Esophagus muscularis mucosa (tissue), 4 donors: ENCODE data around the gene ANKIB1. TPM values are rescaled to one million over a fixed set of nuclear protein-coding genes. Genes with fewer than 3 reads are reported as not detected.

Source experiments
- DNase-seq: peaks from one replicate; pipeline ENCODE4 v3.0.0-alpha.2; 2017; ENCODE audit errors: extremely low spot score
- H3K27ac ChIP-seq, 4 donors: fragments of 200-600 bp; sonication (generic); replicated peaks in 1 of 4; 1 replicate in 3 of 4; 2 replicates in 1 of 4; pipeline ENCODE4 v1.5.1; 2016 to 2019; ENCODE audit warnings: mild to moderate bottlenecking in 1 of 4
- H3K27me3 ChIP-seq, 4 donors: fragments of 200-600 bp; sonication (generic); one replicate each; pipeline versions ENCODE4 v1.5.1 to v1.6.0; 2016 to 2019
- H3K36me3 ChIP-seq, 4 donors: fragments of 200-600 bp; sonication (generic); one replicate each; pipeline ENCODE4 v1.5.1; 2016 to 2019
- H3K4me1 ChIP-seq, 4 donors: fragments of 200-600 bp; sonication (generic); one replicate each; pipeline ENCODE4 v1.5.1; 2016 to 2019
- H3K4me3 ChIP-seq, 4 donors: fragments of 200-600 bp; sonication (generic); 1 replicate in 2 of 4; 2 replicates in 2 of 4; pipeline ENCODE4 v1.5.1; 2016 to 2019; ENCODE audit warnings: mild to moderate bottlenecking in 4 of 4, moderate library complexity in 1 of 4
- H3K9me3 ChIP-seq, 4 donors: fragments of 200-600 bp; sonication (generic); 1 replicate in 3 of 4; 2 replicates in 1 of 4; pipeline ENCODE4 v1.5.1; 2016 to 2019
- EP300 ChIP-seq: sonication (generic); formaldehyde crosslinking; IDR thresholded peaks from one replicate; pipeline ENCODE4 v1.6.1; 2017; ENCODE audit warnings: antibody characterized with exemption
- POLR2A ChIP-seq: fragments of 450-650 bp; IDR thresholded peaks from one replicate; pipeline ENCODE4 v1.6.1; 2017; ENCODE audit warnings: antibody characterized with exemption, moderate library complexity, mild to moderate bottlenecking, low read depth
- POLR2AphosphoS5 ChIP-seq, 2 donors: sonication (generic); formaldehyde crosslinking; IDR thresholded peaks; one replicate each; pipeline ENCODE4 v1.6.1; 2017; ENCODE audit warnings: antibody characterized with exemption in 2 of 2
- WGBS: methylation state at CpG from one replicate; pipeline ENCODE4 v1.1.5; 2018; 5-methylcytosine and 5-hydroxymethylcytosine counted together
- intact Hi-C: fragments of 100-400 bp; cut with DNase I; formaldehyde crosslinking; loops from one replicate; pipeline ENCODE4 v1.15.1; 2023
- total RNA-seq, 4 donors: library from RNA; depleted of rRNA; stranded (reverse); fragments of >200 nt; gene quantifications; one replicate each; pipeline versions ENCODE4 v1.1.0 to v1.2.1, GENCODE V29; 2016
- TF ChIP-seq, protein P1 (sequence below), 3 experiments: fragments of 200-600 bp in 2 of 3; fragments of 450-650 bp in 1 of 3; sonication (generic) in 2 of 3; IDR thresholded peaks; one replicate each; pipeline ENCODE4 v1.5.1; 2017 to 2019; ENCODE audit warnings: antibody characterized with exemption in 3 of 3, mild to moderate bottlenecking in 2 of 3, moderate library complexity in 1 of 3

Gene ANKIB1
- total RNA-seq, 4 donors from 2014 or later: 25.8 to 37.8 (median 28.6) TPM

DNA sequence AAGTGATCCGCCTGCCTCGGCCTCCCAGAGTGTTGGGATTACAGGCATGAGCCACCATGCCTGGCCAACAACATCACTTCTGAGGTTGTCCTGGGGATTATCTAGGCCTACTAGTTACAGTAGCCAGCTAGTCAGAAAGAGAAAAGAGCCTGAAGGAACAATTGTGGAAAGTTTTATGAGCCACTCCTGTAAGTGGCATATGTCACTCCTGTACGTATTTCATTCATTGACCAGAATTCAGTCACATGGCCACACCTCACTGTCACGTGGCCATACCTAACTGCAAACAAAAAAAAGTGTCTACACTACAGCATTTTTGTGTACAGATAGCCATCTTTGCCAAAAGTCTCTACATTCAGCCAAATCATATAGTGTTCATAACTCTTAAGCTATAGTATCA is 85.7 kb downstream of the ANKIB1 start:
- intact Hi-C loops: no loop called here
- no peaks in the 10 kb centered on the region for H3K4me1 ChIP-seq
- WGBS: 98% methylated on average over 4 of the region's 4 CpGs

DNA sequence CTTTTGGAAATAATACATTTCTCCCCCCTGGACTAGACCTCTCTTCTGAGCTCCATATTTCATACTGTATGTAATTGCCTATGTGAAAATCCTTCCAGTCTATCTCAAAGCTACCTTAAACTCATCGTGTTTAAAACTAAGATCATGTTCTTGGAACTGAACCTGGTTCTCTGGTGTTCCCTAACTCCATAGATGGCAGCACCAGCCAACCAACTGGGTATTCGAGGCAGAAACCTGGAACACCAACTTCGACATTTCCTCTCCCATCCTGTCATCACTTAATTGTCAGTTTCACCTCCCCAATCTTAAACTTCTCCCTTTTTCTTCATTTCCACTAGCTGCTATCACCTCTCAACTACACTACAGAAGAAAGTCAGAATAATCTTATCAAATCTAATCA is 87.0 kb downstream of the ANKIB1 start:
- intact Hi-C loops: no loop called here
- WGBS: 97% methylated on average over 3 of the region's 3 CpGs
- H3K36me3 ChIP-seq: peaks cover 0 to 21% (median 5%) of the 10 kb centered on the region in 4 donors
- no peak for TF ChIP-seq POLR2AphosphoS5 (IDR thresholded peaks at IDR 0.05)
- no peak for TF ChIP-seq POLR2A
- TF ChIP-seq, protein P1, sequence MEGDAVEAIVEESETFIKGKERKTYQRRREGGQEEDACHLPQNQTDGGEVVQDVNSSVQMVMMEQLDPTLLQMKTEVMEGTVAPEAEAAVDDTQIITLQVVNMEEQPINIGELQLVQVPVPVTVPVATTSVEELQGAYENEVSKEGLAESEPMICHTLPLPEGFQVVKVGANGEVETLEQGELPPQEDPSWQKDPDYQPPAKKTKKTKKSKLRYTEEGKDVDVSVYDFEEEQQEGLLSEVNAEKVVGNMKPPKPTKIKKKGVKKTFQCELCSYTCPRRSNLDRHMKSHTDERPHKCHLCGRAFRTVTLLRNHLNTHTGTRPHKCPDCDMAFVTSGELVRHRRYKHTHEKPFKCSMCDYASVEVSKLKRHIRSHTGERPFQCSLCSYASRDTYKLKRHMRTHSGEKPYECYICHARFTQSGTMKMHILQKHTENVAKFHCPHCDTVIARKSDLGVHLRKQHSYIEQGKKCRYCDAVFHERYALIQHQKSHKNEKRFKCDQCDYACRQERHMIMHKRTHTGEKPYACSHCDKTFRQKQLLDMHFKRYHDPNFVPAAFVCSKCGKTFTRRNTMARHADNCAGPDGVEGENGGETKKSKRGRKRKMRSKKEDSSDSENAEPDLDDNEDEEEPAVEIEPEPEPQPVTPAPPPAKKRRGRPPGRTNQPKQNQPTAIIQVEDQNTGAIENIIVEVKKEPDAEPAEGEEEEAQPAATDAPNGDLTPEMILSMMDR (IDR thresholded peaks at IDR 0.05): no peak
- no peak for TF ChIP-seq EP300
- H3K9me3 ChIP-seq: no peaks in the 10 kb centered on the region
- DNase-seq: no peak
- H3K4me1 ChIP-seq: no peaks in the 10 kb centered on the region
- H3K27me3 ChIP-seq: no peaks in the 10 kb centered on the region
- no peak overlapping the region for H3K4me3 ChIP-seq
- H3K27ac ChIP-seq: no peak overlapping the region

More for the DNA sequence above, 85.7 kb downstream of the ANKIB1 start:
- H3K27ac ChIP-seq: no peak overlapping the region
- TF ChIP-seq, protein P1 (IDR thresholded peaks at IDR 0.05): no peak
- TF ChIP-seq EP300: no peak
- no peak for TF ChIP-seq POLR2A
- no peak for TF ChIP-seq POLR2AphosphoS5 (IDR thresholded peaks at IDR 0.05)
- no peaks in the 10 kb centered on the region for H3K9me3 ChIP-seq
- DNase-seq: no peak
- H3K4me3 ChIP-seq: no peak overlapping the region
- H3K36me3 ChIP-seq: peaks cover 0 to 21% (median 5%) of the 10 kb centered on the region in 4 donors
- H3K27me3 ChIP-seq: no peaks in the 10 kb centered on the region

DNA sequence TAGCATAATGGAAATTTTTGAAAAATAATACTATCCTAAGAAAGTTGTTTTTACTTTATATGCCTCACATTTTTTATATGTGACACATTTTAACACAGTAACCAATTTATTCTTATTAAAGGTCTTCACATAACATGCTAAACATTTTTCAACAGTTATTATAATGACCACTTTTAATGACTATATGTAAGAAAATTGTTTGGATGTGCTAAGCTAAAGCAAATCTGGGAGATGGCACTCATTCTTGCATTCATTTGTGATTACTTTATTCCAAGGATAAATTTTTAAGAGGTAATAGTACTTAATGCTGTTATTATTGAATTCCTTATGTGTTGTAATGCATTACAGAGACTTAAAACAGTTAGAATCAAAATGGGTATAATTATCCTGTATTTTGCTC is 88.1 kb downstream of the ANKIB1 start:
- Histone ChIP-seq H3K27me3 (no peaks in the 10 kb centered on the region), H3K27ac (no peak overlapping the region), H3K4me3 (no peak overlapping the region), H3K9me3 (no peaks in the 10 kb centered on the region), H3K36me3 (peaks cover 0 to 20% (median 5%) of the 10 kb centered on the region in 4 donors), H3K4me1 (no peaks in the 10 kb centered on the region)
- no peak for DNase-seq
- TF ChIP-seq, protein P1 (IDR thresholded peaks at IDR 0.05): no peak
- no peak for TF ChIP-seq POLR2AphosphoS5 (IDR thresholded peaks at IDR 0.05)
- no peak for TF ChIP-seq EP300
- no peak for TF ChIP-seq POLR2A
- intact Hi-C loops: no loop called here

DNA sequence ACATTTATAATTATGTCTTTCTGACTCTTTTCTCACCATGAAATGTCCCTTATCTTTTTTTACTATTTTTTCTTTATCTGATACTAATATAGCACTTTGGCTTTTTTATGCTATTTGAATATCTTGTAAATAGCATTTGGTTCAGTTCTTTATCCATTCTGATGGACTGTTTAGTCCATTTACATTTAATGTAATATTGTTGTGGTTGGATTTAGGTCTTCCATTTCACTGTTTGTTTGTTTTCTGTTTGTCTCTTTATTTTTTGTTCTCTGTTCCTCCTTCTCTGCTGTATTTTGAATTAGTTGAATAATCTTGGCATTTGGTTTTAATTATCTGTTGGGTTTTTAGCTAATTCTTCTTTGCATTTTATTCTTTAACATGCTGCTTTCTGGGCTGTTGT is 89.8 kb downstream of the ANKIB1 start:
- Histone ChIP-seq H3K9me3 (no peaks in the 10 kb centered on the region), H3K4me1 (no peaks in the 10 kb centered on the region), H3K4me3 (no peak overlapping the region), H3K27ac (no peak overlapping the region), H3K27me3 (no peaks in the 10 kb centered on the region), H3K36me3 (peaks cover 0 to 12% (median 0%) of the 10 kb centered on the region in 4 donors)
- intact Hi-C loops: no loop called here
- TF ChIP-seq POLR2A (no peak), EP300 (no peak), POLR2AphosphoS5 (IDR thresholded peaks at IDR 0.05) (no peak)
- TF ChIP-seq, protein P1 (IDR thresholded peaks at IDR 0.05): no peak
- no peak for DNase-seq

DNA sequence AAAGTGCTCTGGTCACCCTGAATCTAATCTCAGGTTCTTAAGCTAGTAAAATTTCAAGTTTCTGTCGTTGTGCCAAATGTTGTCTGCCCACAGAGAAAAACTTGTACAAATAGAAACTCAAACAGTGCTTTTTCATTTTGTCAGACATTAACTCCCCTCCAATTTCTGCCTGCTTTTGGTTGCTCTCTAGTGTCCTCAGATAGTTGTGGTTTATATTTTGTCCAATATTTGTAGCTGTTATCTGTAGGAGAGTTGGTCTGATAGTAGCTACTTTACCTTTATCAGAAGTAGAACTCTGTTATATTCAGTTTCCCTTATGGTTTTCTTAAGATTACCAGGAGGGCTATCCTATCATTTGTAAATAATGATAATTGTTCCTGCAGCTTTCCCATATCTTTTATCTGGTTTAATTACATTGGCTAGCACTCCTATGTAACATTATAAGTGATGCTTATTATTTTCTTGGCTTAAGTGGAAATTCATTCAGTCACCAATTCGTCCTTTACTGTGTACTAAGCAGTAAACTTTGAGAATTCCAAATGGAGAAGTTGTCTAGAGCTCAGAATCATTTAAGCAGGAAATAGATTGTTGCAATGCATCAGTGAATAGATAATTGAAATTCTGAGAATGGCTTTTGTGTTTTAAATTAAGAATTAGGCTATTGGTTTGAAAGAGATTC is 91.0 kb downstream of the ANKIB1 start:
- 97% methylated on average over 2 of the region's 2 CpGs for WGBS
- Histone ChIP-seq H3K27me3 (no peaks in the 10 kb centered on the region), H3K4me1 (no peaks in the 10 kb centered on the region), H3K9me3 (no peaks in the 10 kb centered on the region), H3K27ac (no peak overlapping the region), H3K4me3 (no peak overlapping the region), H3K36me3 (peaks cover 0 to 12% (median 0%) of the 10 kb centered on the region in 4 donors)
- intact Hi-C loops: no loop called here
- no peak for DNase-seq
- TF ChIP-seq POLR2A (no peak), EP300 (no peak), POLR2AphosphoS5 (IDR thresholded peaks at IDR 0.05) (no peak)
- TF ChIP-seq, protein P1 (IDR thresholded peaks at IDR 0.05): no peak
